Measurements from ENCODE around the gene GTF3C1. TPM values are rescaled to one million over a fixed set of nuclear protein-coding genes. Genes with fewer than 3 reads are reported as not detected.

Gene GTF3C1
- total RNA-seq, 2 donors from 2014 or later: 164 to 233 TPM

GRCh38 chr16:27485811-27486210 is 63.9 kb downstream of the GTF3C1 start:
- Histone ChIP-seq H3K36me3 (peaks cover 44 to 63% of the 10 kb centered on the region in 2 donors), H3K4me1 (replicated peaks) (no peaks in the 10 kb centered on the region), H3K4me3 (no peak overlapping the region), H3K27me3 (replicated peaks; ENCODE audit: insufficient read depth) (no peaks in the 10 kb centered on the region), H3K9me3 (no peaks in the 10 kb centered on the region), H3K27ac (no peak overlapping the region)
- 87% methylated on average over 11 of the region's 11 CpGs for WGBS
- no peak for DNase-seq (ENCODE audit: low spot score)
- TF ChIP-seq POLR2A (IDR thresholded peaks at IDR 0.05): no peak
- intact Hi-C loops (cut with DNase I): no loop called here

GRCh38 chr16:27485126-27485525 is 64.6 kb downstream of the GTF3C1 start:
- TF ChIP-seq CTCF (IDR thresholded peaks at IDR 0.05) (no peak), POLR2AphosphoS5 (IDR thresholded peaks at IDR 0.05) (no peak)
- H3K9me3 ChIP-seq: no peaks in the 10 kb centered on the region
- WGBS: 94% methylated on average over 9 of the region's 9 CpGs
- H3K4me1 ChIP-seq (replicated peaks): no peaks in the 10 kb centered on the region
- no peaks in the 10 kb centered on the region for H3K27me3 ChIP-seq (replicated peaks; ENCODE audit: insufficient read depth)
- H3K27ac ChIP-seq: no peak overlapping the region
- peaks cover 50 to 61% of the 10 kb centered on the region in 2 donors for H3K36me3 ChIP-seq
- intact Hi-C loops (cut with DNase I): no loop called here
- DNase-seq (ENCODE audit: low spot score): no peak
- no peak overlapping the region for H3K4me3 ChIP-seq

- Histone ChIP-seq H3K4me1 (replicated peaks) (no peaks in the 10 kb centered on the region), H3K9me3 (no peaks in the 10 kb centered on the region), H3K36me3 (peaks cover 42 to 49% of the 10 kb centered on the region in 2 donors), H3K4me3 (no peak overlapping the region), H3K27ac (no peak overlapping the region), H3K27me3 (replicated peaks; ENCODE audit: insufficient read depth) (no peaks in the 10 kb centered on the region)
- intact Hi-C loops (cut with DNase I): no loop called here
- DNase-seq (ENCODE audit: low spot score): no peak
- TF ChIP-seq POLR2A (IDR thresholded peaks at IDR 0.05): no peak
- TF ChIP-seq CTCF (IDR thresholded peaks at IDR 0.05): no peak
- no peak for TF ChIP-seq POLR2AphosphoS5 (IDR thresholded peaks at IDR 0.05)
- WGBS: 97% methylated on average over 5 of the region's 5 CpGs
Measured at GRCh38 chr16:27483624-27484023, 66.1 kb downstream of the GTF3C1 start.

- intact Hi-C loops (cut with DNase I): no loop called here
- no peak overlapping the region for H3K4me3 ChIP-seq
- WGBS: 93% methylated on average over 5 of the region's 5 CpGs
- no peak overlapping the region for H3K27ac ChIP-seq
- H3K4me1 ChIP-seq (replicated peaks): no peaks in the 10 kb centered on the region
- no peaks in the 10 kb centered on the region for H3K9me3 ChIP-seq
- H3K36me3 ChIP-seq: peaks cover 44% of the 10 kb centered on the region in 2 donors
- TF ChIP-seq POLR2AphosphoS5 (IDR thresholded peaks at IDR 0.05): no peak
- TF ChIP-seq CTCF (IDR thresholded peaks at IDR 0.05): no peak
- H3K27me3 ChIP-seq (replicated peaks; ENCODE audit: insufficient read depth): no peaks in the 10 kb centered on the region
- no peak for DNase-seq (ENCODE audit: low spot score)
Measured at GRCh38 chr16:27483088-27483437, 66.7 kb downstream of the GTF3C1 start.

- no peaks in the 10 kb centered on the region for H3K4me1 ChIP-seq (replicated peaks)
- peaks cover 39 to 47% of the 10 kb centered on the region in 2 donors for H3K36me3 ChIP-seq
- H3K27me3 ChIP-seq (replicated peaks; ENCODE audit: insufficient read depth): no peaks in the 10 kb centered on the region
- no peak for DNase-seq (ENCODE audit: low spot score)
- H3K9me3 ChIP-seq: no peaks in the 10 kb centered on the region
- TF ChIP-seq POLR2A (IDR thresholded peaks at IDR 0.05): no peak
- no peak for TF ChIP-seq POLR2AphosphoS5 (IDR thresholded peaks at IDR 0.05)
- TF ChIP-seq CTCF (IDR thresholded peaks at IDR 0.05): no peak
- 91% methylated on average over 10 of the region's 10 CpGs for WGBS
- intact Hi-C loops (cut with DNase I): no loop called here
- H3K27ac ChIP-seq: no peak overlapping the region
- H3K4me3 ChIP-seq: no peak overlapping the region
Measured at GRCh38 chr16:27482397-27483087, 67.2 kb downstream of the GTF3C1 start.
